Skin of body (tissue), 2 donors: Measurements from ENCODE around the gene TNS3. TPM values are rescaled to one million over a fixed set of nuclear protein-coding genes. Genes with fewer than 3 reads are reported as not detected.

ENCODE experiments used
- DNase-seq: peaks from one replicate; lab custom pipeline; 2025; lab: John Stamatoyannopoulos, UW
- total RNA-seq: library from RNA; depleted of rRNA; stranded (reverse); fragments of >200 nt; gene quantifications from one replicate; pipeline ENCODE4 v1.2.3, GENCODE V29; 2014

TNS3 gene
- total RNA-seq, 1 donor from 2014 or later = 44.7 TPM

DNA sequence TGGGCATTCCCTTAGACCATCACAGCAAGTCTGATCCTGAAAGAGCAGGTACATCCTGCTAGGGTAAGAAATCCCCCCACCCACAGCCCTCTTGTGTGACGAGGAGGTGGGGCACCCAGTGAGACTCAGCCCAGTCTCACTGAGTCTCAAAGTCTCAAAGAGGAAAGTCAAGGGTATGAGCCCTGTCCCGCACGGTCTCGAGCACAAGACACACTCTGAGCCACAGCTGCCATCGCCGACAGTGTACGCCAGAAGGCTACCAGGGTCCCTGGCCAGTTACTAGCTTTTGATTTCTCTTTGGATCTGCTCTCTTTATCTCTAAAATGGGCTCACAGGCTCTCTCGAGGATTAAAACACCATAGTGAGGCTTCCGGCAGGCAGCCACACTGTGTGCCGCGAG, 190.2 kb downstream of the TNS3 start:
- DNase-seq = no peak

DNA sequence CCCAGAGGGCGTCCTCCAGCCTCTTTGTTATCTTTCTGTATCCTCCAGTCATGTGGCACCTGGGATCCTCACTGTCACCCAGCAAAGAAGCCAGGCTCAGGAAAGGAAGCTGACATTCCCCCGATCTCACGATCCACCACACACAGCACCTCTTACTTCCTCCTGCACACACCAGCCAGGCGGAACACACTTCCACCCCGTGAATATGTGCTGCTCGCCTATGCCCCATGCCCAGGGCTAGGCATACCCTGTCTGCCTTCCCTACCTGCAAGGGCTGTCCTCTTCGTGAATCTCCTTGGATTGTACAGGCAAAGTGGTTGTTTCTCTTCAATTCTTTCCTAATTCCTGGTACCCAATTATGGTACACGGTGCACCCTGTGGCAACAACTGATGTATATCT, 191.0 kb downstream of the TNS3 start:
- DNase-seq = no peak

GRCh38 chr7:47389923-47390630, 191.8 kb downstream of the TNS3 start:
- DNase-seq = no peak

GRCh38 chr7:47389171-47389922, 192.6 kb downstream of the TNS3 start:
- no peak for DNase-seq

- no peak for DNase-seq
Measured at GRCh38 chr7:47387506-47387905, 194.4 kb downstream of the TNS3 start.

- DNase-seq = no peak
Measured at GRCh38 chr7:47386273-47386835, 195.6 kb downstream of the TNS3 start.

- no peak for DNase-seq
Measured at GRCh38 chr7:47385536-47386125, 196.3 kb downstream of the TNS3 start.

GRCh38 chr7:47384755-47385535, 197.0 kb downstream of the TNS3 start:
- no peak for DNase-seq

DNA sequence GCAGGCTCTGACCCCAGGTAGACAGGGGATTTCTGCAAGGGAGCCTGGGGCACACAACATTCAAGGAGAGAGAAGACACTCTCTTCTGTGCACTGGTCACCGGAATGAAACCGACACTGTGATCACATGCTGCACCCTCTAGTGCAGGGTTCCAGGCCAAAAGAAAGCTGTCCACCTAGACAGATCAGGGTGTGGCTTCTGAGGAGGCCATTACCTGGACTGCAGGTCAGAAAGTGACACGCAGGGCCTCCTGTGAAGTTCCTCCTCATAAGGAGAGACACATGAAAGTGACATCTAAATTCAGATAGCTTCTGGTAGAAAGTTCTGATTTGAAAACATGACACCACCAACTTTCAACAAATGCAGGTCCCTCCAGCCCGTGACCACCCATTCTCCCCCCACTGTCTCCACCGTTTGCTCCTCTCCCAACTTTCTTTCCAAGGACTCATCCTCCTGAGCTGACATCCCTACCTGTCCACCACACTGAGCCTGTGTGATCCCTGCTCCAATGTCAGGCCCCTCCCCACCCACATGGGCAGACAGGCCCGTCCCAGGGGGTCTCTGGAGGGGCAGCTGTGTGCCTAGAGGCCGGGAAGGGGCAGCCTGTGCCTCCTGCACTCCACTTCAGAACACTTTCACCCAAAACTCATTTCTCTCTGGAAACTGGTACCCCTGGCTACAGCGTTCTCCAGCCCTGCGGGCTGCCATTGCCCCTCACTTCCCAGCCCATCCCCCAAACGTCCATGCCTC, 198.0 kb downstream of the TNS3 start:
- DNase-seq = no peak

DNA sequence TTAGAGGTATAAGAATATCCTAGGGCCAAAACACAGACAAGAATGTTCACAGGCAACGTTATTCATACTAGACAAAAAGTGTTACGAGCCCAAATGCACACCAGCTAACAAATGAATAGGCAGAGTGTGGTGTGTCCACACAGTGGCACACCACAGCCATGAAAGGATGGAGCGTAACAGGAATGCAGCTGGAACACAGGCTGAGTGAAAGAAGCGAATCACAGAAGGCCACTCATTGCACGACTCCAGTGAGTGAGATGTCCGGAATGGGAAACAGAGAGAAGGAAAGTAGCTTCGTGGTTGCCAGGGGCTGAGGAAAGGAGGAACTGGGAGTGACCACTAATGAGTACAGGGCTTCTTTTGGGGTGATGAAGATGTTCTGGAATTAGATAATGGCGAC, 198.8 kb downstream of the TNS3 start:
- no peak for DNase-seq

- no peak for DNase-seq
Measured at GRCh38 chr7:47382200-47382599, 199.7 kb downstream of the TNS3 start.

DNA sequence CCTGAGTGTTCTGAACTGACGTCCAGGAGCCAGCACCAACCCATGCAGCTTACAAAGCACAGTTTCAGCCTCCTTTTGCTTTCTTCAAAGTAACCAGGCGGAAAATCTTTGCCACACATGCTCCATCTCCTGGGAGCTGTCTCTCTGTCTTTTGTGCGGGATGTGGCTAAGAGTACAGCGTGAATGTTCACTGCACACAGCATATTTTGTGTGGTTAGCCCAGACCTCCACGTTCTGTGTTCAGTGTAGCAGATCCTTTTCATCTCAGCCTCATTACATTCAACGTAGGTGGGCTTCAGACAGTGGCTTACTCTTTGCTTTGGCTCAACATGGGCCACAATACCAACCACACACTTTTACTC, 200.8 kb downstream of the TNS3 start:
- DNase-seq = no peak

GRCh38 chr7:47380325-47381133, 201.4 kb downstream of the TNS3 start:
- DNase-seq = no peak

DNA sequence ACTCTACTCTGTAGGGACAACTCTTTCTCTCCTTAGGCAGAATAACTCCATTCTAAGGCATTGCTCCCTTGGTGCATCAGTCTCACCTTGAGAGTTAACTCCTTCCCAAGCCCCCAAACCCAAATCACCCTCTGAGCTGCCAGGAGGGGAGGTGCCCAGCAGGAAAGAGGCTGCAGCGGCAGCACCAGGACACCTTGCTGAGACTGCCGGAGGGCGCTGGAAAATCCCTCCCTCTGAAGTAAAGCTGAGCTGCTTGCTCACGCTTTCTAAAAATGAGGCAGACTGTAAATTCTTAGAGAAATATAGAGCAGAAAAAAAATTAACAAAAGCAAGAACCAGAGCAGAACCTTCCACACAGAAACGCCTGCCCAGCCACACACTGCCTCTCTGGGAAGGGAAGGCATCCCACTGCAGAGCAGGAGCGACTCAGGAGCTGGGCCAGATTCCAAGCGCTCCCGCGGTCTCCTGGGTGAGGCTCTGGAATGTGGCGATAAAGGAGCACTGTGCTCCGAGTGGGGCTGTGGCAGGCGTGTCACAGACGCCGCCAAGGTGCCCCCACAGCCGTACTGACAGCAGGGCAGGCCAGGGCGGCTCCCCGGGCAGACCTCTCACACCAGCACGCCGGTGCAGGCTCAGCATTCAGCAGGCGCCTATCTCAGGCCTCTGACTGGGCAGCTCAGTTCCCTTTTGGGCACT, 202.1 kb downstream of the TNS3 start:
- no peak for DNase-seq

- no peak for DNase-seq
Measured at GRCh38 chr7:47378728-47379395, 203.0 kb downstream of the TNS3 start.

GRCh38 chr7:47377741-47378140, 204.2 kb downstream of the TNS3 start:
- DNase-seq = no peak

DNA sequence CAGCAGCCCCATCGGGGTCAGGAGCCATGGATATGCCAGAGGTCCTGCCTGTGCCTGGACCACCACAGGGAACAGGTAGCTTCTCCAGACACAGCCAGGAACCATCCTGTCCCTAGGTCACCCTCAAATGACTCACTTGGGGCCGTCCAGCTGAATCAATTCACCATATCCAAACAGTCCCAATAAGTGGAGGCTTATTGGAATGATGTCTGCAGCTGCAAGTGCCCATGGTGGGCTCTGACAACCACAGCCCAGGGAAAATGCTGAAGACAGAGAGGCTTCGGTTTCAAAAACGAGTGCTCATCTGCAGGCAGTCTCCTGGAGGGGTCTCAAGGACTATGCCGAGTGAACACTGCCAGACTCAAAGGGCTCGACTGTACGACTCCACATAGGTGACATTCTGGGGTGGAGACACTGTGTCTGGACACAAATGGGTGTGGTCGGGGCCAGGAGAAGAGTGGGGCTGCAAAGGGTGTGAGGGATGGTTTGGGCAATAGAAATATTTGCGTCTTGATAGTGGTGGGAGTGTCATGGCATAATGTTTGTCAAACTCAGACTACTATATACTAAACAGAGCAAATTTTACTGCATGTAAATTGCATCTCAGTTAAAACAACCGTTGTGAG, 204.8 kb downstream of the TNS3 start:
- no peak for DNase-seq
